Measurements from ENCODE around the gene GALNT9.

Gene GALNT9

GRCh38 chr12:132163041-132163910 lies 166.1 kb downstream of the GALNT9 start:
- no peak overlapping the region for H3K9ac ChIP-seq (ENCODE audit: low read length)
- H3K79me2 ChIP-seq (ENCODE audit: low read length) = no peaks in the 10 kb centered on the region
- H3K27me3 ChIP-seq (ENCODE audit: low read depth, low read length) = no peaks in the 10 kb centered on the region
- TF ChIP-seq CTCF (IDR thresholded peaks at IDR 0.05; ENCODE audit: low read depth, low read length) (no peak), EZH2phosphoT487 (IDR thresholded peaks at IDR 0.05; ENCODE audit: low read depth) (no peak)
- no peaks in the 10 kb centered on the region for H3K9me3 ChIP-seq (ENCODE audit: insufficient read depth, low read length)
- H3K4me3 ChIP-seq (ENCODE audit: low read length) = no peak overlapping the region
- no peak overlapping the region for H2AFZ ChIP-seq (ENCODE audit: low read depth, low read length)
- no peak overlapping the region for H3K27ac ChIP-seq (ENCODE audit: low read length)
- H4K20me1 ChIP-seq (ENCODE audit: insufficient read depth, low read length) = no peaks in the 10 kb centered on the region
- peaks cover under 1% of the 10 kb centered on the region for H3K36me3 ChIP-seq (replicated peaks; ENCODE audit: low read depth, low read length)
- no peak overlapping the region for H3K4me2 ChIP-seq (ENCODE audit: low read length)
- H3K4me1 ChIP-seq (ENCODE audit: low read length) = no peaks in the 10 kb centered on the region

GRCh38 chr12:132162508-132163031 lies 166.8 kb downstream of the GALNT9 start:
- H3K27me3 ChIP-seq (ENCODE audit: low read depth, low read length) = no peaks in the 10 kb centered on the region
- no peak overlapping the region for H3K27ac ChIP-seq (ENCODE audit: low read length)
- no peak overlapping the region for H2AFZ ChIP-seq (ENCODE audit: low read depth, low read length)
- H3K9me3 ChIP-seq (ENCODE audit: insufficient read depth, low read length) = no peaks in the 10 kb centered on the region
- no peaks in the 10 kb centered on the region for H4K20me1 ChIP-seq (ENCODE audit: insufficient read depth, low read length)
- no peaks in the 10 kb centered on the region for H3K4me1 ChIP-seq (ENCODE audit: low read length)
- no peak overlapping the region for H3K9ac ChIP-seq (ENCODE audit: low read length)
- H3K36me3 ChIP-seq (replicated peaks; ENCODE audit: low read depth, low read length) = peaks cover 8% of the 10 kb centered on the region
- no peak overlapping the region for H3K4me3 ChIP-seq (ENCODE audit: low read length)
- TF ChIP-seq CTCF (IDR thresholded peaks at IDR 0.05; ENCODE audit: low read depth, low read length) (no peak), EZH2phosphoT487 (IDR thresholded peaks at IDR 0.05; ENCODE audit: low read depth) (no peak)
- no peaks in the 10 kb centered on the region for H3K79me2 ChIP-seq (ENCODE audit: low read length)
- H3K4me2 ChIP-seq (ENCODE audit: low read length) = no peak overlapping the region

- no peaks in the 10 kb centered on the region for H4K20me1 ChIP-seq (ENCODE audit: insufficient read depth, low read length)
- H3K9ac ChIP-seq (ENCODE audit: low read length) = no peak overlapping the region
- H3K4me3 ChIP-seq (ENCODE audit: low read length) = no peak overlapping the region
- TF ChIP-seq CTCF (IDR thresholded peaks at IDR 0.05; ENCODE audit: low read depth, low read length) (no peak), EZH2phosphoT487 (IDR thresholded peaks at IDR 0.05; ENCODE audit: low read depth) (no peak)
- H3K36me3 ChIP-seq (replicated peaks; ENCODE audit: low read depth, low read length) = peaks cover 14% of the 10 kb centered on the region
- no peaks in the 10 kb centered on the region for H3K79me2 ChIP-seq (ENCODE audit: low read length)
- no peak overlapping the region for H2AFZ ChIP-seq (ENCODE audit: low read depth, low read length)
- peaks cover 3% of the 10 kb centered on the region for H3K9me3 ChIP-seq (ENCODE audit: insufficient read depth, low read length)
- no peaks in the 10 kb centered on the region for H3K27me3 ChIP-seq (ENCODE audit: low read depth, low read length)
- H3K4me2 ChIP-seq (ENCODE audit: low read length) = no peak overlapping the region
- no peak overlapping the region for H3K27ac ChIP-seq (ENCODE audit: low read length)
- no peaks in the 10 kb centered on the region for H3K4me1 ChIP-seq (ENCODE audit: low read length)
Measured at GRCh38 chr12:132161796-132162507, 167.4 kb downstream of the GALNT9 start.

Measured in OCI-LY3 (cell line).